Endometrial microvascular endothelial cells (primary cell): ENCODE results near the gene FAM184A. TPM values are rescaled to one million over a fixed set of nuclear protein-coding genes. Genes with fewer than 3 reads are reported as not detected.
"Not testable (repeated sequence)": the region's sequence is repeated elsewhere in the genome, so short reads cannot be mapped to it uniquely, and the experiment has no call there.

Source experiments
- in situ Hi-C: cut with HindIII; loops from 2 replicates; pipeline ENCODE4 v1.10.0; 2017; ENCODE audit warnings: low sequenced_read_pairs, low pct_unique_long_range_greater_than_20kb; ENCODE audit errors: inconsistent ontology term
- total RNA-seq: library from RNA; depleted of rRNA; stranded (reverse); fragments of >200 nt; gene quantifications from one replicate; pipeline ENCODE4 v1.2.3, GENCODE V29; 2015; ENCODE audit errors: inconsistent ontology term

Gene FAM184A
- total RNA-seq, 1 donor from 2014 or later, result not detected

GRCh38 chr6:119030759-119031158, 47.7 kb downstream of the FAM184A start:
- in situ Hi-C loops, result no loop called here

GRCh38 chr6:119028091-119028490, 50.4 kb downstream of the FAM184A start:
- in situ Hi-C loops, result no loop called here

- in situ Hi-C loops, result no loop called here
Measured at GRCh38 chr6:119027465-119027864, 51.0 kb downstream of the FAM184A start.

- in situ Hi-C loops, result no loop called here
Measured at GRCh38 chr6:119026822-119027221, 51.6 kb downstream of the FAM184A start.

GRCh38 chr6:119025793-119026192, 52.7 kb downstream of the FAM184A start:
- in situ Hi-C loops, result no loop called here

- in situ Hi-C loops, result no loop called here
Measured at GRCh38 chr6:119024111-119024510, 54.4 kb downstream of the FAM184A start.

GRCh38 chr6:119022796-119023195, 55.7 kb downstream of the FAM184A start:
- in situ Hi-C loops, result no loop called here

GRCh38 chr6:119020597-119021561, 57.6 kb downstream of the FAM184A start:
- in situ Hi-C loops, result no loop called here

- in situ Hi-C loops, result not testable (repeated sequence)
Measured at GRCh38 chr6:119015165-119015564, 63.3 kb downstream of the FAM184A start.

- in situ Hi-C loops, result no loop called here
Measured at GRCh38 chr6:119012521-119012920, 65.9 kb downstream of the FAM184A start.

GRCh38 chr6:119009266-119009665, 69.2 kb downstream of the FAM184A start:
- in situ Hi-C loops, result not testable (repeated sequence)

- in situ Hi-C loops, result no loop called here
Measured at GRCh38 chr6:119006974-119007373, 71.5 kb downstream of the FAM184A start.

GRCh38 chr6:119002069-119002468, 76.4 kb downstream of the FAM184A start:
- in situ Hi-C loops, result no loop called here

- in situ Hi-C loops, result no loop called here
Measured at GRCh38 chr6:118999494-119000040, 78.9 kb downstream of the FAM184A start.

GRCh38 chr6:118997426-118997825, 81.0 kb downstream of the FAM184A start:
- in situ Hi-C loops, result not testable (repeated sequence)

GRCh38 chr6:118996289-118996820, 82.1 kb downstream of the FAM184A start:
- in situ Hi-C loops, result no loop called here

- in situ Hi-C loops, result no loop called here
Measured at GRCh38 chr6:118993803-118994251, 84.6 kb downstream of the FAM184A start.

- in situ Hi-C loops, result no loop called here
Measured at GRCh38 chr6:118993358-118993757, 85.1 kb downstream of the FAM184A start.

GRCh38 chr6:118992186-118992795, 86.2 kb downstream of the FAM184A start:
- in situ Hi-C loops, result no loop called here
